HG03280 (cell line): Measurements from ENCODE around the gene F12.
A peak's percentile ranks its signal among the peaks of the same experiment; 100 is the strongest.

ENCODE experiments used
- ATAC-seq: cut with Tn5 transposase; IDR thresholded peaks from one replicate; pipeline ENCODE4 v1.9.1; 2021; ENCODE audit warnings: mild to moderate bottlenecking, moderate library complexity; ENCODE audit not compliant: unreplicated experiment

Gene F12

GRCh38 chr5:177358370-177358819 is 51.0 kb downstream of the F12 start:
- ATAC-seq: no peak

GRCh38 chr5:177357459-177358351 is 51.7 kb downstream of the F12 start, which contains the start of gene RGS14:
Gene RGS14, plus strand, starts transcription at chr5:177357924. Its CDS starts 101 bp downstream, at chr5:177358025.
- ATAC-seq: peak; percentile 90

- peak; percentile 11 for ATAC-seq
Measured at GRCh38 chr5:177357146-177357458, 52.3 kb downstream of the F12 start.

- ATAC-seq: no peak
Measured at GRCh38 chr5:177356746-177357145, 52.6 kb downstream of the F12 start.

- ATAC-seq: no peak
Measured at GRCh38 chr5:177355868-177356168, 53.5 kb downstream of the F12 start.

GRCh38 chr5:177355162-177355867 is 54.0 kb downstream of the F12 start:
- no peak for ATAC-seq

GRCh38 chr5:177354711-177355110 is 54.7 kb downstream of the F12 start:
- ATAC-seq: no peak

GRCh38 chr5:177354256-177354655 is 55.1 kb downstream of the F12 start:
- ATAC-seq: no peak

GRCh38 chr5:177353093-177353492 is 56.3 kb downstream of the F12 start:
- ATAC-seq: no peak
